ENCODE data around the gene TPGS2. TPM values are rescaled to one million over a fixed set of nuclear protein-coding genes. Genes with fewer than 3 reads are reported as not detected.

TPGS2 gene
- total RNA-seq, 1 donor from 2014 or later, result 28.2 TPM

GRCh38 chr18:36757081-36757480 lies 71.7 kb downstream of the TPGS2 start:
- Histone ChIP-seq H3K9me3 (ENCODE audit: control insufficient read depth in 3 of 3, low read length in 3 of 3) (no peaks in the 10 kb centered on the region), H3K4me1 (ENCODE audit: control insufficient read depth in 3 of 3, insufficient read depth in 3 of 3, low read length in 3 of 3) (peaks cover 2 to 11% (median 3%) of the 10 kb centered on the region in 3 donors), H3K36me3 (ENCODE audit: control insufficient read depth in 3 of 3, insufficient read depth in 3 of 3, low read length in 3 of 3) (peaks cover 4 to 11% (median 5%) of the 10 kb centered on the region in 3 donors), H3K4me3 (ENCODE audit: low read length in 3 of 3) (no peak overlapping the region), H3K9ac (ENCODE audit: low read depth in 1 of 3, low read length in 3 of 3) (no peak overlapping the region), H3K27ac (ENCODE audit: low read depth, low read length) (no peak overlapping the region), H3K27me3 (ENCODE audit: control insufficient read depth in 3 of 3, insufficient read depth in 3 of 3, low read length in 3 of 3) (no peaks in the 10 kb centered on the region)

- Histone ChIP-seq H3K27ac (ENCODE audit: low read depth, low read length) (no peak overlapping the region), H3K27me3 (ENCODE audit: control insufficient read depth in 3 of 3, insufficient read depth in 3 of 3, low read length in 3 of 3) (no peaks in the 10 kb centered on the region), H3K9me3 (ENCODE audit: control insufficient read depth in 3 of 3, low read length in 3 of 3) (no peaks in the 10 kb centered on the region), H3K36me3 (ENCODE audit: control insufficient read depth in 3 of 3, insufficient read depth in 3 of 3, low read length in 3 of 3) (peaks cover under 1 to 6% (median 2%) of the 10 kb centered on the region in 3 donors), H3K4me1 (ENCODE audit: control insufficient read depth in 3 of 3, insufficient read depth in 3 of 3, low read length in 3 of 3) (peaks cover 2 to 11% (median 3%) of the 10 kb centered on the region in 3 donors), H3K4me3 (ENCODE audit: low read length in 3 of 3) (no peak overlapping the region), H3K9ac (ENCODE audit: low read depth in 1 of 3, low read length in 3 of 3) (no peak overlapping the region)
Measured at GRCh38 chr18:36756242-36756641, 72.6 kb downstream of the TPGS2 start.

GRCh38 chr18:36752929-36753865 lies 75.6 kb downstream of the TPGS2 start:
- no peak overlapping the region for H3K9ac ChIP-seq (ENCODE audit: low read depth in 1 of 3, low read length in 3 of 3)
- no peak overlapping the region for H3K4me3 ChIP-seq (ENCODE audit: low read length in 3 of 3)
- H3K27me3 ChIP-seq (ENCODE audit: control insufficient read depth in 3 of 3, insufficient read depth in 3 of 3, low read length in 3 of 3), result no peaks in the 10 kb centered on the region
- H3K27ac ChIP-seq (ENCODE audit: low read depth, low read length), result no peak overlapping the region
- H3K36me3 ChIP-seq (ENCODE audit: control insufficient read depth in 3 of 3, insufficient read depth in 3 of 3, low read length in 3 of 3), result no peaks in the 10 kb centered on the region
- no peaks in the 10 kb centered on the region for H3K9me3 ChIP-seq (ENCODE audit: control insufficient read depth in 3 of 3, low read length in 3 of 3)
- peaks cover 2 to 11% (median 3%) of the 10 kb centered on the region in 3 donors for H3K4me1 ChIP-seq (ENCODE audit: control insufficient read depth in 3 of 3, insufficient read depth in 3 of 3, low read length in 3 of 3)

- H3K9ac ChIP-seq (ENCODE audit: low read depth in 1 of 3, low read length in 3 of 3), result no peak overlapping the region
- H3K4me1 ChIP-seq (ENCODE audit: control insufficient read depth in 3 of 3, insufficient read depth in 3 of 3, low read length in 3 of 3), result no peaks in the 10 kb centered on the region
- H3K36me3 ChIP-seq (ENCODE audit: control insufficient read depth in 3 of 3, insufficient read depth in 3 of 3, low read length in 3 of 3), result peaks cover 11 to 31% (median 23%) of the 10 kb centered on the region in 3 donors
- H3K27me3 ChIP-seq (ENCODE audit: control insufficient read depth in 3 of 3, insufficient read depth in 3 of 3, low read length in 3 of 3), result no peaks in the 10 kb centered on the region
- no peaks in the 10 kb centered on the region for H3K9me3 ChIP-seq (ENCODE audit: control insufficient read depth in 3 of 3, low read length in 3 of 3)
- no peak overlapping the region for H3K27ac ChIP-seq (ENCODE audit: low read depth, low read length)
- H3K4me3 ChIP-seq (ENCODE audit: low read length in 3 of 3), result no peak overlapping the region
Measured at GRCh38 chr18:36745219-36745975, 83.4 kb downstream of the TPGS2 start.

- Histone ChIP-seq H3K27me3 (ENCODE audit: control insufficient read depth in 3 of 3, insufficient read depth in 3 of 3, low read length in 3 of 3) (no peaks in the 10 kb centered on the region), H3K9me3 (ENCODE audit: control insufficient read depth in 3 of 3, low read length in 3 of 3) (no peaks in the 10 kb centered on the region), H3K36me3 (ENCODE audit: control insufficient read depth in 3 of 3, insufficient read depth in 3 of 3, low read length in 3 of 3) (peaks cover 11 to 31% (median 24%) of the 10 kb centered on the region in 3 donors), H3K4me3 (ENCODE audit: low read length in 3 of 3) (no peak overlapping the region), H3K27ac (ENCODE audit: low read depth, low read length) (no peak overlapping the region), H3K4me1 (ENCODE audit: control insufficient read depth in 3 of 3, insufficient read depth in 3 of 3, low read length in 3 of 3) (no peaks in the 10 kb centered on the region), H3K9ac (ENCODE audit: low read depth in 1 of 3, low read length in 3 of 3) (no peak overlapping the region)
Measured at GRCh38 chr18:36744261-36744876, 84.4 kb downstream of the TPGS2 start.

Other genes with a start within 250 kb of the TPGS2 start
- 16.2 TPM for gene KIAA1328, start 125 bp upstream of the TPGS2 start, total RNA-seq

Data from skeletal muscle tissue (tissue), 4 donors.